DMS114 treated with DMSO at 0.1 percent for 48 hours (cell line): ENCODE measurements around the gene OR1L8.

Source experiments
- DNase-seq: peaks from one replicate; lab custom pipeline; 2025; ENCODE audit not compliant: unreplicated experiment; lab: John Stamatoyannopoulos, UW

The OR1L8 gene

GRCh38 chr9:122518226-122518625 lies 65.0 kb downstream of the OR1L8 start:
- DNase-seq, result no peak
